Skeletal muscle tissue (tissue), 4 donors: ENCODE data around the gene SERPIND1. TPM values are rescaled to one million over a fixed set of nuclear protein-coding genes. Genes with fewer than 3 reads are reported as not detected.
"Not testable (repeated sequence)": the region's sequence is repeated elsewhere in the genome, so short reads cannot be mapped to it uniquely, and the experiment has no call there.

Experiments
- H3K27ac ChIP-seq: one replicate; pipeline ENCODE4 v1.7.0; 2013; ENCODE audit warnings: mild to moderate bottlenecking, low read depth, low read length, inconsistent platforms
- H3K27me3 ChIP-seq, 3 donors: one replicate each; pipeline ENCODE4 v1.7.0; 2013; ENCODE audit warnings: low read length in 3 of 3; ENCODE audit not compliant: control insufficient read depth in 3 of 3, insufficient read depth in 3 of 3
- H3K36me3 ChIP-seq, 3 donors: one replicate each; pipeline ENCODE4 v1.7.0; 2013; ENCODE audit warnings: low read length in 3 of 3; ENCODE audit not compliant: control insufficient read depth in 3 of 3, insufficient read depth in 3 of 3
- H3K4me1 ChIP-seq, 3 donors: one replicate each; pipeline ENCODE4 v1.7.0; 2013; ENCODE audit warnings: low read length in 3 of 3, mild to moderate bottlenecking in 3 of 3; ENCODE audit not compliant: control insufficient read depth in 3 of 3, insufficient read depth in 3 of 3
- H3K4me3 ChIP-seq, 3 donors: one replicate each; pipeline ENCODE4 v1.7.0; 2013; ENCODE audit warnings: low read length in 3 of 3
- H3K9ac ChIP-seq, 3 donors: one replicate each; pipeline ENCODE4 v1.7.0; 2013; ENCODE audit warnings: low read length in 3 of 3, mild to moderate bottlenecking in 3 of 3, moderate library complexity in 2 of 3, low read depth in 1 of 3
- H3K9me3 ChIP-seq, 3 donors: one replicate each; pipeline ENCODE4 v1.7.0; 2013; ENCODE audit warnings: low read length in 3 of 3; ENCODE audit not compliant: control insufficient read depth in 3 of 3
- total RNA-seq: library from RNA; depleted of rRNA; stranded (reverse); fragments of >200 nt; gene quantifications from one replicate; pipeline ENCODE4 v1.2.3, GENCODE V29; 2014
- donor health status: Osteomylitis.

SERPIND1 gene
- total RNA-seq, 1 donor from 2014 or later: not detected

DNA sequence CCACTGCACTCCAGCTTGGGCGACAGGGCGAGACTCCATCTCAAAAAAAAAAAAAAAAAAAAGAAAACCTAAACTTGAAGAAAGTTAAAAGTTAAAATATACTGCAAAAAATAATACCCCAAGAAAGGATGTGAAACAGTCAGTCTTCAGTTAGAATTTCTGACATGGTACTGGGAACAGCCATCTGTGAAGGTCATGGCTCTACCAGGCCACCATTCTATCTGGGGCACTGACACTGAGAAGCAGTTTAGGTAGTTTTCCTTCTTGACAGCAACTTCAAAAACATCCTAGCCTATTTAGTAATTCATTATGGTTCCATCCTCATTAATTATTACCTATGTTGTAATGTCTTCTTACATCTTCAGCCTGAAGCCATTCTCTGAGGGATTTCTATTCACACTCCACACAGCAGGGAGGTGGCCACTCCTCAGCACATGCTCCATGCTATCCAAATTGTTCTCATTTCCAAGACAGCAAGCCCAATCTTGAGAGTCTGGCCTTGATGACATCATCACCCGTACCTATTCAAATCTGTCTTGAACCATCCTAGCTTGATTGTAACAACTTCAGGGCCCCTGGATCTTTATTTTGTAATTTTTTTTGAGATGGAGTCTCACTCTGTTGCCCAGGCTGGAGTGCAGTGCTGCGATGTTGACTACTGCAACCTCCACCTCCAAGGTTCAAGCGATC is 38.2 kb downstream of the SERPIND1 start:
- H3K4me1 ChIP-seq: no peaks in the 10 kb centered on the region
- H3K9me3 ChIP-seq: no peaks in the 10 kb centered on the region
- H3K4me3 ChIP-seq: no peak overlapping the region
- H3K36me3 ChIP-seq: peaks cover 35 to 62% (median 46%) of the 10 kb centered on the region in 3 donors
- H3K27me3 ChIP-seq: no peaks in the 10 kb centered on the region
- no peak overlapping the region for H3K9ac ChIP-seq
- no peak overlapping the region for H3K27ac ChIP-seq

DNA sequence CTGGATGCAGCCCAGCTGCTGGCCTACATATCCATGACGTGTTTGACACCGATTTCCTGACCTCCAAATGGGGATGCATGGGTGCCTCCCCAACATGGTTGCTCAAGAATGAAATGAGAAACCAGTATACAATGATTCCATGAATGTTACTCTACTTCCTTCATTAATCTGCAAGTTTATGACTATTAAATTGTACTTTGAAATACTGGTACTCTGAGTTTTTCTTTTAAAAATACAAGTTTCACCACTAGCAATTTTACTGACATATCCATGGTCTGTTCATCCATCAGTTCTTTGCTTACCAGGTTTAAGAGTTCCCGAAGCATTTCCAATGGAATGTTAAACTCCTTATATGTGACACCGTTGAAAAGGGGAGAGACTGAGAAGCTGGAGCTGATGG is 39.1 kb downstream of the SERPIND1 start:
- Histone ChIP-seq H3K9ac (no peak overlapping the region), H3K36me3 (peaks cover 34 to 65% (median 47%) of the 10 kb centered on the region in 3 donors), H3K4me1 (no peaks in the 10 kb centered on the region), H3K27ac (no peak overlapping the region), H3K9me3 (no peaks in the 10 kb centered on the region), H3K27me3 (no peaks in the 10 kb centered on the region), H3K4me3 (no peak overlapping the region)

DNA sequence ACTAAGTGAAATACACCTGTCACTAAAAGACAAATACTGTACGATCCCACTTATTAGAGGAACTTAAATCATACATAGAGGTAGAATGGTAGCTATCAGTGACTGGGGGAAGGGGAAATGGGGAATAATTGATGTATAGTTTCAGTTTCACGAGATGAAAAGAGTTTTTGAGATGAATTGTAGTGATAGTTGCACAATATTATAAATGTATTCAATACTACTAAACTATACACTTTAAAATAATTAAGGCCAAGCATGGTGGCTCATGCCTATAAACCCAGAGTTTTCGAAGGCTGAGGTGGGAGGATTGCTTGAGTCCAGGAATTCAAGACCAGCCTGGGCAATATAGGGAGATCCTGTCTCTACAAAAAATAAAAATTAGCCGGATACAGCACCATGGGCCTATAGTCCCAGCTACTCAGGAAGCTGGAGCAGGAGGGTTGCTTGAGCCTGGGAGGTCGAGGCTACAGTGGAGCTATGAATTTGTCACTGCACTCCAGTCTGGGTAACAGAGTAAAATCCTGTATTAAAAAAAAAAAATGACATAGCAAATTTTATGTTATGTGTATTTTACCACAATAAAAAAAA is 40.4 kb downstream of the SERPIND1 start:
- Histone ChIP-seq H3K36me3 (peaks cover 33 to 66% (median 50%) of the 10 kb centered on the region in 3 donors), H3K27me3 (no peaks in the 10 kb centered on the region), H3K4me1 (no peaks in the 10 kb centered on the region)

DNA sequence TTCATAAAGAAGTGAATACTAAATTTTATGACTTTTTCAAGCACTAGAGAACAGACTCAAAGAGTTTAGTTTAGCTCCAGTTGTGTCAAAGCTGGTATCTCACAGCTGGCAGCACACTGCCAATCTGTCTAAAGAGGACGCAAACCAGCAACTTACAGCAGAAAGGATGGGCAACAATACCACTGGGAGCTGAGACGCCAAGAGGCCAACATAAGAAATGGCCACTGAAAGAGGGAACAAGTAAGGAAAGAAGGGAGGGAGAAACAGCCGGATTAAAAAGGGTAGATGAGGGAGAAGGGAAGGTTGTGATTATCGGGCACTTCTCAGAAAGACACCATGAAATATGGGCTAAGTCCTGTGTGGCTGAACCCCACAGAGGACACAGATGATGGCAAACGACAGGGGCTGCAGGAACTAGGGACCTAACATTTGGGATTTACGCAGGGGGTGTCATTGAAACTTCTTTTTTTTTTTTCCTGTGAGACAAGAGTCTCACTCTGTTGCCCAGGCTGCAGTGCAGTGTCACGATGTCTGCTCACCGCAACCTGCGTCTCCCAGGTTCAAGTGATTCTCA is 41.7 kb downstream of the SERPIND1 start:
- Histone ChIP-seq H3K36me3 (peaks cover 26 to 67% (median 53%) of the 10 kb centered on the region in 3 donors), H3K27me3 (no peaks in the 10 kb centered on the region), H3K9ac (no peak overlapping the region), H3K27ac (no peak overlapping the region), H3K9me3 (no peaks in the 10 kb centered on the region), H3K4me1 (no peaks in the 10 kb centered on the region), H3K4me3 (no peak overlapping the region)

More for the DNA sequence above, 40.4 kb downstream of the SERPIND1 start:
- Histone ChIP-seq H3K4me3 (no peak overlapping the region), H3K9ac (no peak overlapping the region), H3K27ac (no peak overlapping the region), H3K9me3 (no peaks in the 10 kb centered on the region)

DNA sequence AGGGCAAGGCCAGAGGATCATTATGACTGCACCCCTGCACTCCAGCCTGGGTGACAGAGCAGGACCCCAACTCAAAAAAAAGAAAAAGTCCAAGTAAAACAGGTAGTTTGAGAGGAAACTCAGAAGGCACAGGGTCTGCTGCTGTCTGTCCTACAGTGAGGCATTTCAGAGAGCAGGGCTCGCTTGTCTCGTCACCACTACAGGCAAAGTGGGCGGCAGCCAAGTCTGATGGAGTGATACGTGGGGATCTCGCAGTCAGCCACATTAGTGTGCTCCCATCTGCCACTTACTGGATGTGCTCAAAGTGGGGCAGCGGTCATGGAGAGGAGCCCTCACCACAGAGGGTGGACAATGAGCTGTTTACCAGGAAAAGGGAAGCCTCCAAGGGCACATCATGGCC is 42.6 kb downstream of the SERPIND1 start:
- H3K27me3 ChIP-seq: no peaks in the 10 kb centered on the region
- H3K4me3 ChIP-seq: no peak overlapping the region
- no peaks in the 10 kb centered on the region for H3K4me1 ChIP-seq
- H3K27ac ChIP-seq: no peak overlapping the region
- no peak overlapping the region for H3K9ac ChIP-seq
- no peaks in the 10 kb centered on the region for H3K9me3 ChIP-seq
- H3K36me3 ChIP-seq: peaks cover 19 to 60% (median 45%) of the 10 kb centered on the region in 3 donors

DNA sequence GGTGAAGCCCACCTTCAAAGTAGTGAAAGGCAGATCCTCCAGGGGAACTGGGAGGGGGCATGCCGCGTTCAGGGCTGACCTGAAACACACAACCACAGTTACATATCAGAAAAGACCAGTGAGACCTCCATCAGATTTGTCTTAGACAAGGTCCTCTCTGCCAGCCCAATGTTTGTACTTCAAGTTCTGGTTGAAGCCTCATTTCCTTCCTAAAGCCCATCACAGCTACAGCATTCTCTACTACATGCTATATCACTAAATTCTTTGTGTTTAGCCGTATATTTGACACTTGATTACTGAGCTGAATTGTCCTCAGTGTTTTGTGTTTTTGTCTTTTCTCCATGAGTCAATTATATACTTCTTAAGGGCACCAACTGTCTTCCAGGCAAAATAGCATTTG is 44.6 kb downstream of the SERPIND1 start:
- peaks cover 17 to 47% (median 35%) of the 10 kb centered on the region in 3 donors for H3K36me3 ChIP-seq
- H3K27ac ChIP-seq: no peak overlapping the region
- H3K9ac ChIP-seq: no peak overlapping the region
- H3K4me1 ChIP-seq: no peaks in the 10 kb centered on the region
- no peaks in the 10 kb centered on the region for H3K9me3 ChIP-seq
- no peak overlapping the region for H3K4me3 ChIP-seq
- no peaks in the 10 kb centered on the region for H3K27me3 ChIP-seq

DNA sequence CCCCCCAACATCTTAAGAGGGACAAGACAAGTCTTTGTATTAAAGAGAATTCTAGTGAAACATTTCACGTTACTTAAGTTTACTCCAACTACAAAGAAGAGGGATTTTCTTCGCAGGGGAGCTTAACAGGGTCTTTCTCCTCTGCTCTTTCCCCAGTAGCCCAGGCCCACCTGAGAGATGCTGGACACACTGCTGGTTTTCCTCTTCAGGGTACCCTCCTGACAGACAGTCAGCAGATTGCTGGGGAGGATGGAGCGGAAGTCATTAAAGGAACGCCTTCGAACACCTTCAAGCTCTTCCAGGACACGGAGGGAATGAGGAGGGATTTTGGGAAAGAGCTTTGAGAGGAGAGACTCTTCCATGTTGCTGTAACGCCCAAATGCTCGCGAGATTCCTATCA is 45.6 kb downstream of the SERPIND1 start:
- H3K9ac ChIP-seq: no peak overlapping the region
- no peak overlapping the region for H3K4me3 ChIP-seq
- H3K27me3 ChIP-seq: no peaks in the 10 kb centered on the region
- H3K9me3 ChIP-seq: no peaks in the 10 kb centered on the region
- no peaks in the 10 kb centered on the region for H3K4me1 ChIP-seq
- no peak overlapping the region for H3K27ac ChIP-seq
- H3K36me3 ChIP-seq: peaks cover 17 to 53% (median 38%) of the 10 kb centered on the region in 3 donors

DNA sequence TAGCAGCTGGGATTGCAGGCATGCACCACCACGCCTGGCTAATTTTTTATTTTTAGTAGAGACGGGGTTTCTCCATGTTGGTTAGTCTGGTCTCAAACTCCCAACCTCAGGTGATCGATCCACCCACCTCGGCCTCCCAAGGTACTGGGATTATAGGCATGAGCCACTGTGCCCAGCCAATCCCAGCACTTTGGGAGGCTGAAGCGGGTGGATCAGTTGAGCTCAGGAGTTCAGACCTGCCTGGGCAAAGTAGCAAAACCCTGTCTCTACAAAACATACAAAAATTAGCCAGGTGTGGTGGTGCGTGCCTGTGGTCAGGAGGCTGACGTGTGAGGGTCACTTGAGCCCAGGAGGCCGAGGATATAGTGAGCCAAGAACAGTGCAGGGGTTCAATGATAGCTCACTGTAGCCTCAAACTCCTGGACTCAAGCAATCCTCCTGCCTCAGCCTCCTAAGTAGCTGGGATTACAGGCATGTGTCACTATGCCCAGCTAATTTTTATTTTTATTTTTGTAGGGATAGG is 47.9 kb downstream of the SERPIND1 start:
- not testable (repeated sequence) for H3K27me3 ChIP-seq, H3K9ac ChIP-seq, H3K4me1 ChIP-seq, H3K9me3 ChIP-seq, H3K27ac ChIP-seq, H3K4me3 ChIP-seq
- peaks cover 12 to 46% (median 28%) of the 10 kb centered on the region in 3 donors for H3K36me3 ChIP-seq

DNA sequence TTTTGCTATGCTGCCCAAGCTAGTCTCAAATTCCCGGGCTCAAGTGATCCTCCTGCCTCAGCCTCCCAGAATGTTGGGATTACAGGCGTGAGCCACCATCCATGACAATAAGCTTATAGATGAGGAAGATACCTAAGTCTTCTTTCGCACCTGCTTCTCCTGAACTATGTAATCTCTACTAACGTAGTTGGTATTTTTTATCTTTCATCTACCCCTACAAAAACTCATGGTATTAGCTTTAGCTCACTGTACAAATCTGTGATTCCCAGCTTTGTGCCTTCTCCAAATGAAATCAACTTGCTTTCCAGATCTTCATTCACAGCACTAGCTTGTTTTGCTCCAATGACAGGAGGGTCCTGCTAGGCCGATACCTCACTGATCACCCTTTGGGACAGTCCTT is 48.3 kb downstream of the SERPIND1 start:
- no peak overlapping the region for H3K9ac ChIP-seq
- H3K27me3 ChIP-seq: no peaks in the 10 kb centered on the region
- peaks cover 9 to 43% (median 26%) of the 10 kb centered on the region in 3 donors for H3K36me3 ChIP-seq
- no peak overlapping the region for H3K4me3 ChIP-seq
- no peaks in the 10 kb centered on the region for H3K9me3 ChIP-seq
- no peaks in the 10 kb centered on the region for H3K4me1 ChIP-seq
- no peak overlapping the region for H3K27ac ChIP-seq

DNA sequence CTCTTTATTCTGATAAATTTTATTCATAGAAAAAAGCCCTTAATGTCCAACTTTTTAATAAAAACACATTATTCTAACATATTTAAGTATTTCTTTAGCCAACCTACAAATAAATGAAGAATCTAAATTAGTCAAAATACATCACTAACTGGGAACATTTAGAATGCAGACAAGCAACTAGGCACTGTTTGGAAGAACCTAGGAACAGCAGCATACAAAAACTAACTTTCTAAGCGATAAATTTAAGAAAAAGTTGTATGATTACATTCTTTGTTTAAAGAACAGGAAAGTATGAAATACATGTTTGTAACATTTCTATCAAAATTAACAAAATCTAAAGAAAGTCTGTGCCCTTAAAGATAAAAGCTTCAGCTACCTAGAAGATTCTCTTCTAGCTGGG is 49.4 kb downstream of the SERPIND1 start:
- no peak overlapping the region for H3K27ac ChIP-seq
- H3K36me3 ChIP-seq: peaks cover 5 to 35% (median 22%) of the 10 kb centered on the region in 3 donors
- no peaks in the 10 kb centered on the region for H3K9me3 ChIP-seq
- no peak overlapping the region for H3K4me3 ChIP-seq
- H3K27me3 ChIP-seq: no peaks in the 10 kb centered on the region
- no peak overlapping the region for H3K9ac ChIP-seq
- H3K4me1 ChIP-seq: no peaks in the 10 kb centered on the region
